Pancreas (tissue), 10 donors: ENCODE data around the gene STAB2. TPM values are rescaled to one million over a fixed set of nuclear protein-coding genes. Genes with fewer than 3 reads are reported as not detected.

Experiments used
- ATAC-seq, 4 donors: fragments of 200-7000 bp; cut with Tn5 transposase; one replicate each; pipeline versions ENCODE4 v1.8.0 to v1.9.1; 2020; ENCODE audit warnings: mild to moderate bottlenecking in 4 of 4, moderate library complexity in 4 of 4
- DNase-seq, 6 donors: peaks; one replicate each; pipeline ENCODE4 v3.0.0-alpha.2; 2020
- FAIRE-seq: peaks from 2 replicates; lab custom pipeline; 2012; peaks lifted over from hg19 to GRCh38; lab: Jason Lieb, UNC
- H3K27ac ChIP-seq, 4 donors: fragments of 200-600 bp; sonication (generic); 1 replicate in 3 of 4; 2 replicates in 1 of 4; pipeline versions ENCODE4 v1.5.0 to v1.8.0; 2020
- H3K27me3 ChIP-seq, 4 donors: fragments of 200-600 bp; one replicate each; pipeline ENCODE4 v1.8.0; 2021
- H3K36me3 ChIP-seq, 3 donors: fragments of 200-600 bp; sonication (generic) in 1 of 3; one replicate each; pipeline versions ENCODE4 v1.5.0 to v1.8.0; 2020 to 2021
- H3K4me1 ChIP-seq, 3 donors: fragments of 200-600 bp; one replicate each; pipeline ENCODE4 v1.8.0; 2021
- H3K4me3 ChIP-seq, 4 donors: fragments of 200-600 bp; sonication (generic) in 2 of 4; one replicate each; pipeline versions ENCODE4 v1.5.0 to v1.8.0; 2020 to 2021
- H3K9me3 ChIP-seq, 4 donors: fragments of 200-600 bp; one replicate each; pipeline ENCODE4 v1.8.0; 2021
- WGBS, 2 donors: extraction: QIAGEN DNeasy Blood & Tissue Kit; methylation state at CpG; one replicate each; pipeline ENCODE4 v1.1.7; 2013; 5-methylcytosine and 5-hydroxymethylcytosine counted together
- intact Hi-C, 3 donors: fragments of 100-400 bp; cut with DNase I; formaldehyde crosslinking; loops; one replicate each; pipeline versions ENCODE4 v1.11.1 to v1.14.2; 2022
- polyA plus RNA-seq, 2 donors: library from polyadenylated mRNA; stranded (reverse); fragments of 200-250 nt; gene quantifications; one replicate each; pipeline ENCODE4 v1.2.3, GENCODE V29; 2013
- total RNA-seq, 6 donors: library from RNA; stranded (reverse); fragmentation: NEBNext Ultra II Directional in 4 of 6; extraction: Animal tissue kit (Norgen Biotek cat#: 25700) in 4 of 6; gene quantifications; one replicate each; pipeline versions ENCODE4 v1.2.1 to v1.2.4, GENCODE V29; 2021 to 2023
- TF ChIP-seq, protein P1 (sequence below), 4 donors: fragments of 200-600 bp; sonication (generic) in 3 of 4; IDR thresholded peaks; one replicate each; pipeline versions ENCODE4 v1.5.0 to v1.8.0; 2021; ENCODE audit warnings: antibody characterized with exemption in 4 of 4
- donor health status: healthy with polysubstance abuse.
- donor health status: DM: no; HTN: no; CAD: no; lungs with moderate emphysema.
- donor health status: DM: no; HTN: no; CAD: no.
- donor health status: control.
- donor health status: control.
- donor health status: Bipolar disorder and iron deficiency.
- donor health status: DM: yes; HTN: yes; CAD: no.
- donor health status: DM: no; HTN: no; CAD: no.
- donor health status: DM: no; HTN: no; CAD: no.
- donor health status: DM: yes; HTN: yes; CAD: no.

STAB2 gene
- total and polyA plus RNA-seq, 8 donors: under 0.01 to 0.16 (median 0.08) TPM; not detected in 1

DNA sequence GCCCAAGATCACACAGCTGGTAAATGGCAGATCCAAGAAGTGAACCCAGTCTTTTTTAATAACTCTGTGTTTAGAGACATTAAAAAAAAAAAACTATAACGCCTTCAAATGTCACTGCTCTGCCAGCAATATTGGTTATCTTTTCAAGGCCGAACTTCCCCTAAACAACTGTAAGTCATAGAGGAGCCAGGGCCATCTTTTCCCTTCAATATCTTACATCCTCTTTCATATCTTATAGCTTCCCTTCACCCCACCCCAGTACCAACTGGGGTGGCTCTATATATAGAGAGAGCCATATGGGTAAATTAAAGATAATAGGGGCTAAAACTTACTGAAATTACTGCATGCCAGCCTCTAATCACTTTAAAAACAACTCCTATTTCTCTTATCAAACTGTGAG, 100.2 kb downstream of the STAB2 start:
- no peak overlapping the region for H3K27ac ChIP-seq
- DNase-seq: no peak
- no peak overlapping the region for H3K4me3 ChIP-seq
- H3K4me1 ChIP-seq: no peaks in the 10 kb centered on the region
- no peaks in the 10 kb centered on the region for H3K27me3 ChIP-seq
- intact Hi-C loops: no loop called here
- no peaks in the 10 kb centered on the region for H3K9me3 ChIP-seq
- WGBS, 2 donors: 48 to 59% methylated on average over 2 of the region's 2 CpGs
- FAIRE-seq: no peak
- TF ChIP-seq, protein P1, sequence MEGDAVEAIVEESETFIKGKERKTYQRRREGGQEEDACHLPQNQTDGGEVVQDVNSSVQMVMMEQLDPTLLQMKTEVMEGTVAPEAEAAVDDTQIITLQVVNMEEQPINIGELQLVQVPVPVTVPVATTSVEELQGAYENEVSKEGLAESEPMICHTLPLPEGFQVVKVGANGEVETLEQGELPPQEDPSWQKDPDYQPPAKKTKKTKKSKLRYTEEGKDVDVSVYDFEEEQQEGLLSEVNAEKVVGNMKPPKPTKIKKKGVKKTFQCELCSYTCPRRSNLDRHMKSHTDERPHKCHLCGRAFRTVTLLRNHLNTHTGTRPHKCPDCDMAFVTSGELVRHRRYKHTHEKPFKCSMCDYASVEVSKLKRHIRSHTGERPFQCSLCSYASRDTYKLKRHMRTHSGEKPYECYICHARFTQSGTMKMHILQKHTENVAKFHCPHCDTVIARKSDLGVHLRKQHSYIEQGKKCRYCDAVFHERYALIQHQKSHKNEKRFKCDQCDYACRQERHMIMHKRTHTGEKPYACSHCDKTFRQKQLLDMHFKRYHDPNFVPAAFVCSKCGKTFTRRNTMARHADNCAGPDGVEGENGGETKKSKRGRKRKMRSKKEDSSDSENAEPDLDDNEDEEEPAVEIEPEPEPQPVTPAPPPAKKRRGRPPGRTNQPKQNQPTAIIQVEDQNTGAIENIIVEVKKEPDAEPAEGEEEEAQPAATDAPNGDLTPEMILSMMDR (IDR thresholded peaks at IDR 0.05): no peak
- ATAC-seq: no peak
- no peaks in the 10 kb centered on the region for H3K36me3 ChIP-seq

DNA sequence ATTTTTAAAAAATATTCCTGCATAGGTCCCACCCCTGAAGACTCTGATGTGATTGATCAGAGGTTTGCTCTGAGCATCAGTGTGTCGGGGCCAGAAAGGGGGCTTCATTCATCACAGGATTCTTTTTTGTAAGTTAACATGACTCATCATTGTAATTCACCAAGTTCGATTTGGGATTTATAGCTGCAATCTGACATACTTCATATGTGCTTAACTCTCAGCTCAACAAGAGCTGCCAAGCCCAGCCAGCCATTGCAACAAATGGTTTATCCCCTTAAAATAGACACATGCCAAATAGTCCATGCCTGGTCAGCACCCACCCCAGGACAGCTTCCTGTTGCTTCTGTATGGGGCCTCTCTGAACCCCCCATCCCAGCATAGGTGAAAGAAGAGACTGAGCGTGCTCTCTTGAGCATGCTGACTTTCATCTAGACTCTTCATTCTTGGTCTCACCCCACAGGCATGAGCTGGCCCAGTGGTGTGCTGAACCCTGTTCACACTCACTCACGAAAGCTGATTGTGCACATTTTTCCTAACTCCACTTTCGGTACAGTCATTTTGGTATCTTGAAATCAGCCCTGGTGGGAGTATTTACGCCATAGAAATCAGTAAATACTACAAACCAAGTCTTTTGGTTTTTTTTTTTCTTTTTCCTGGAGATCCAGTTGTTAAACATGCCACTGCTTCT, 101.4 kb downstream of the STAB2 start:
- H3K27me3 ChIP-seq: no peaks in the 10 kb centered on the region
- WGBS, 2 donors: 75 to 79% methylated on average over 6 of the region's 6 CpGs
- H3K4me1 ChIP-seq: no peaks in the 10 kb centered on the region
- no peaks in the 10 kb centered on the region for H3K9me3 ChIP-seq
- TF ChIP-seq, protein P1 (IDR thresholded peaks at IDR 0.05): no peak
- no peak for ATAC-seq
- intact Hi-C loops: no loop called here
- H3K4me3 ChIP-seq: no peak overlapping the region
- H3K36me3 ChIP-seq: no peaks in the 10 kb centered on the region
- H3K27ac ChIP-seq: no peak overlapping the region
- DNase-seq: no peak
- FAIRE-seq: no peak

DNA sequence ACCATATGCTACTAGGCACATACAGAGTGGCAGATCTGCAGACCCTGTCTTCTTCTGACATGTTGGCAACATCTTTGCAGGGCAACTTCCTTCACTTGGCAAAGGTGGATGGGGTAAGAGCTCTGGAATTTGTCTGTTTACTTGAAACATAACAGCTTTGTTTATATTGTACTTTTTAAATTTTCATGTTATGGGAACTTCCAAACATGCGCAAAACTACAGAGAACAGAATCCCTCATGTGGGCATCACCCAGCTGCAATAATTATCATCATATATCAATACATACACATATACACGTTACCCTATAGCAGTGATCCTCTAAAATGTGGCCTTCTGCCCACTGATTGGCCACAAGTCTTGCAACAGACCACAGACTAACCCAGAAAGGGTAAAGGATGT, 103.4 kb downstream of the STAB2 start:
- ATAC-seq: no peak
- Histone ChIP-seq H3K4me1 (no peaks in the 10 kb centered on the region), H3K4me3 (no peak overlapping the region), H3K27me3 (no peaks in the 10 kb centered on the region), H3K27ac (no peak overlapping the region), H3K9me3 (no peaks in the 10 kb centered on the region), H3K36me3 (no peaks in the 10 kb centered on the region)
- intact Hi-C loops: no loop called here
- 77 to 79% methylated on average over 2 of the region's 2 CpGs for WGBS, 2 donors
- DNase-seq: no peak
- FAIRE-seq: no peak
- TF ChIP-seq, protein P1 (IDR thresholded peaks at IDR 0.05): no peak

DNA sequence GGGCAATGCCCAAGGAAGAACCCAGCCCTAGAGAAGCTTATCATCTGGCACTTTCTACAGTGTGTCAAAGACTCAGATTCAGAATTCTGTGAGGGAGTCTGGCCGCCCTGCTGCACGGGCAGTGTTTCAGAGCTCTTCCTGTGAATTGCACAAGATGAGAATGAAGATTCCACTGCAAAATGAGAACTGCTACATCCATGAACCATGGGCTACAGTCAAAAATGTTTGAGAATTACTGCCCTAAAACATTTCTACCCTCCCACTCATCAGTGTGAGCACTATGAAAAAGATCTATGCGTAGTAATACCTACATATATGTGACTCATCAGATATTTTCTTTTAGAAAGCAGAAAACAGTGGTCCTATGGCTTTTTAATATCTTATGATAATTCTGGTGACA, 104.0 kb downstream of the STAB2 start:
- intact Hi-C loops: no loop called here
- no peak for DNase-seq
- Histone ChIP-seq H3K4me1 (no peaks in the 10 kb centered on the region), H3K4me3 (no peak overlapping the region), H3K27me3 (no peaks in the 10 kb centered on the region), H3K36me3 (no peaks in the 10 kb centered on the region), H3K9me3 (no peaks in the 10 kb centered on the region), H3K27ac (no peak overlapping the region)
- TF ChIP-seq, protein P1 (IDR thresholded peaks at IDR 0.05): no peak
- WGBS, 2 donors: 87 to 91% methylated on average over 3 of the region's 3 CpGs
- no peak for ATAC-seq
- no peak for FAIRE-seq

DNA sequence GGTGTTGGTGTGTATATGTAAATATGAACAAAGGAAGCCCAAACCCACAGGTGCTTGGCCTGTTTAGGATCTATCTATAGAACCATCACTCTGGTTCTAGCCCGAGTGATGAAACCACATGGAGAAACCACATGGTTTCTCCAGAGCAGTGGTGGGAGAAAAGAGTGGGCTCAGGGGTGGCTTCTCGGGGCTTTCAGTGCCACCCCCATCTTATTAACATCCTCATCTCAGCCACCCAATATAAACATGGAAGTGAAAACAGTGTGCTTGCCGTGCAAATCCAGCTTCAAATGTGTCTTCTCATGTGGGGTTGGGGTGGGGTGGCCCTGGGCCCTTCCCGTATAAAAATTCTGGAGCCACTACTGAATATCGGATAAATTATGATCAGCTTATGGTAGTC, 109.0 kb downstream of the STAB2 start:
- intact Hi-C loops: no loop called here
- WGBS, 2 donors: 76 to 83% methylated on average over 5 of the region's 5 CpGs
- FAIRE-seq (no peak), DNase-seq (no peak), ATAC-seq (no peak)
- Histone ChIP-seq H3K4me1 (no peaks in the 10 kb centered on the region), H3K4me3 (no peak overlapping the region), H3K27me3 (no peaks in the 10 kb centered on the region), H3K9me3 (no peaks in the 10 kb centered on the region), H3K36me3 (no peaks in the 10 kb centered on the region), H3K27ac (no peak overlapping the region)
- TF ChIP-seq, protein P1 (IDR thresholded peaks at IDR 0.05): no peak
